GM18498 (cell line): Measurements from ENCODE around the gene TELO2.

ENCODE experiments used
- ATAC-seq: cut with Tn5 transposase; IDR thresholded peaks from one replicate; pipeline ENCODE4 v1.9.1; 2021; ENCODE audit warnings: mild to moderate bottlenecking, moderate library complexity; ENCODE audit not compliant: unreplicated experiment

TELO2 gene

GRCh38 chr16:1550696-1551095 is 57.5 kb downstream of the TELO2 start:
- no peak for ATAC-seq

- no peak for ATAC-seq
Measured at GRCh38 chr16:1551166-1551565, 58.0 kb downstream of the TELO2 start.

DNA sequence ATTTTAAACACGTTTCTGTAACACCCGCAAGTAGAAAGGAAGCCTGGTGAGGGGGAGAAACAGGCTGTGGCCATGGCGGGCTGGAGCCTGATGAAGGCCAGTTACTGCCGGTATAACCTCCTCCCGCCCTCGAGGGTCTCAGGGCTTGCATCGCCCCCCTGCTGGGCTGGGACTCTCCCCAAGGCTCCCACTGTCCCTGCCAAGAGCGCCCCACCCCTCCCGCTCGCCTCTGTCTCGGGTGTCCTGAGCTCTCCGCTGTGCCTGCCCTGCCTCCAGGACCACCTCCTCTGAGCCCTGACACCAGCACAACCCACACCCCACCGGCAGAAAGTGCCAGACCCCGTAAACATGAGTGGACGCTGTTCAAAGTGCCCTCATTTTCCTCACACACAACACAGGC is 59.0 kb downstream of the TELO2 start:
- no peak for ATAC-seq

- no peak for ATAC-seq
Measured at GRCh38 chr16:1553946-1554825, 61.0 kb downstream of the TELO2 start.

- ATAC-seq = no peak
Measured at GRCh38 chr16:1554826-1555445, 61.8 kb downstream of the TELO2 start.

DNA sequence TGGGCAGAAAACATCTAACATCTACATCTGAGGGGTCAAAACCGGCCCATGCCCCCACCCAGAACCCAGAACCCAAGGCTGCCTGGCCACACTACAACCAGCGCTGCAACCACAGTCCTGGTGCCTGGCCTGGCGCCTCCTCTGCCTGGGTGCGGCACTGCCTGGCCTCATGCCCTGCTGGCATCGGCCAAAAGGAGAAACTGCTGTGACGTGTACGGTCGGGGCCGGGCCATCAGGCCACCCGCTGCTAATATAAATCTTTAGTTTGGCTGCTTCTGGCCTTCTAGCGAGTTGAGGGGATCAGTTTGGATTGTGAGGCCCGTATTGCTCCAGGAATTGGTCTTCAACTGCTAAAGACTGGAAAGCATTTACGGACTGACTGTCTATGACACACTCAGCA is 63.1 kb downstream of the TELO2 start:
- ATAC-seq = no peak

DNA sequence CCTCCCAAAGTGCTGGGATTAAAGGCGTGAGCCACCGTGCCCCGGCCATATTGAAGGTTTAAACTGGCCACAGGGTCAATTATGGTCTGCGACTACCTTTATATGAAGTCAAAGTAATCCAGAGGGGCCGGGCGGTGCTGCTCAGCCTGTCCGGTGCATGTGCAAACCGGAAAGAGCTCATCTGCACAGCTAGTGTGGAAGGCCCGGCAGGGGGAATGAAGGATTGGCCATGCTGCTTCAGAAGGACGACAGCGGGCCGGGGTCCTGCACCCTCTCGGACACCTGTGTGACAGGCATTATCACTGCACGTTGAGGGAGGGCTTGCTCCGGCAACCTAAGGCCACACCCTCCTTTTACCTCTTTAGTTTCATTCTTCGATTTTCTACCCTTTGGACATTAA is 63.9 kb downstream of the TELO2 start:
- ATAC-seq = no peak

DNA sequence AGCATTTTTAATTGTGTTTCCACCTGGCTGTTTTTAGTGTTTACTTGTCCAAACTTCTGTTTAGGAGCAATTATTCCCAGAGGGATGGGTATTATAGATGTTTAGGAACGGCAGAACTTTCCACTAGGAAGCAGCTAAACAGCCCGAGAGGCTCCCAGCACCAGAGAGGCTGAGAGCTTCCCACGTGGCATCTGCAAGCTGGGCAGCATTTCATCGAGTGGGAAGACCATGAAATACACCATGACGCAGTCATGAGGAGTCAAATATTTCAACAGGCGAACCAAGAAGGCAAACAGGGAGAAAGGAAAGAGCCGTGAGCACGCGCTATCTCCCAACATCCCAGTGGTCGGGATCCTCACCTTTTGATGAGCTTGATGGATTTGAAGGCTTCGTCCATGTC is 64.4 kb downstream of the TELO2 start:
- ATAC-seq = no peak

- no peak for ATAC-seq
Measured at GRCh38 chr16:1559446-1559975, 66.4 kb downstream of the TELO2 start.
